Thyroid gland (tissue), 4 donors: ENCODE measurements around the gene MAP2K5. TPM values are rescaled to one million over a fixed set of nuclear protein-coding genes. Genes with fewer than 3 reads are reported as not detected.

Source experiments
- DNase-seq, 2 donors: peaks; one replicate each; pipeline ENCODE4 v3.0.0-alpha.2; 2019
- H3K27ac ChIP-seq, 3 donors: fragments of 200-600 bp; sonication (generic); 1 replicate in 2 of 3; 2 replicates in 1 of 3; pipeline ENCODE4 v1.5.1; 2016 to 2019; ENCODE audit warnings: mild to moderate bottlenecking in 1 of 3, moderate library complexity in 1 of 3
- H3K27me3 ChIP-seq: fragments of 200-600 bp; sonication (generic); one replicate; pipeline ENCODE4 v1.5.1; 2019
- H3K36me3 ChIP-seq, 2 donors: fragments of 200-600 bp; sonication (generic); one replicate each; pipeline ENCODE4 v1.5.1; 2016 to 2019
- H3K4me1 ChIP-seq, 2 donors: fragments of 200-600 bp; sonication (generic); one replicate each; pipeline ENCODE4 v1.5.1; 2017 to 2019
- H3K4me3 ChIP-seq, 3 donors: fragments of 200-600 bp; sonication (generic); replicated peaks in 1 of 3; 1 replicate in 2 of 3; 2 replicates in 1 of 3; pipeline ENCODE4 v1.5.1; 2016; ENCODE audit warnings: mild to moderate bottlenecking in 1 of 3
- H3K9me3 ChIP-seq: fragments of 200-600 bp; sonication (generic); one replicate; pipeline ENCODE4 v1.5.1; 2017
- CTCF ChIP-seq, 6 experiments: fragments of 200-600 bp in 3 of 6; fragments of 450-650 bp in 3 of 6; sonication (generic) in 3 of 6; IDR thresholded peaks; one replicate each; pipeline ENCODE4 v1.5.1; 2016 to 2019; ENCODE audit warnings: antibody characterized with exemption in 6 of 6, mild to moderate bottlenecking in 2 of 6, inconsistent platforms in 1 of 6, moderate library complexity in 1 of 6
- POLR2A ChIP-seq, 2 donors: fragments of 450-650 bp; IDR thresholded peaks; one replicate each; pipeline ENCODE4 v1.6.1; 2017; ENCODE audit warnings: antibody characterized with exemption in 2 of 2, mild to moderate bottlenecking in 2 of 2, moderate library complexity in 1 of 2
- WGBS, 2 donors: methylation state at CpG; one replicate each; pipeline ENCODE4 v1.1.5; 2017; 5-methylcytosine and 5-hydroxymethylcytosine counted together
- intact Hi-C: fragments of 100-400 bp; cut with DNase I; formaldehyde crosslinking; loops from one replicate; pipeline ENCODE4 v1.15.1; 2023
- total RNA-seq, 4 donors: library from RNA; depleted of rRNA; stranded (reverse); fragments of >200 nt; gene quantifications; one replicate each; pipeline ENCODE4 v1.2.3, GENCODE V29; 2016

The MAP2K5 gene
- total RNA-seq, 4 donors from 2014 or later: 10.2 to 32.1 (median 15.9) TPM

- TF ChIP-seq CTCF (IDR thresholded peaks at IDR 0.05): no peak
- no peak for TF ChIP-seq POLR2A (IDR thresholded peaks at IDR 0.05)
- no peak overlapping the region for H3K27ac ChIP-seq
- peaks cover 0 to 4% of the 10 kb centered on the region in 2 donors for H3K4me1 ChIP-seq
- H3K27me3 ChIP-seq: no peaks in the 10 kb centered on the region
- H3K4me3 ChIP-seq: no peak overlapping the region
- WGBS, 2 donors: 94 to 95% methylated on average over 3 of the region's 3 CpGs
- no peaks in the 10 kb centered on the region for H3K9me3 ChIP-seq
- intact Hi-C loops: no loop called here
- no peaks in the 10 kb centered on the region for H3K36me3 ChIP-seq
- DNase-seq: no peak
Observed at GRCh38 chr15:67753891-67754290, 211.4 kb downstream of the MAP2K5 start.

GRCh38 chr15:67755264-67755663 is 212.8 kb downstream of the MAP2K5 start:
- intact Hi-C loops: no loop called here
- no peak for TF ChIP-seq CTCF (IDR thresholded peaks at IDR 0.05)
- TF ChIP-seq POLR2A (IDR thresholded peaks at IDR 0.05): no peak

GRCh38 chr15:67755936-67756335 is 213.4 kb downstream of the MAP2K5 start:
- intact Hi-C loops: no loop called here
- Histone ChIP-seq H3K27me3 (no peaks in the 10 kb centered on the region), H3K4me3 (no peak overlapping the region), H3K27ac (no peak overlapping the region), H3K36me3 (no peaks in the 10 kb centered on the region), H3K4me1 (peaks cover 0 to 5% of the 10 kb centered on the region in 2 donors), H3K9me3 (no peaks in the 10 kb centered on the region)
- 80 to 97% methylated on average over 1 of the region's 1 CpG for WGBS, 2 donors
- no peak for TF ChIP-seq CTCF (IDR thresholded peaks at IDR 0.05)
- no peak for TF ChIP-seq POLR2A (IDR thresholded peaks at IDR 0.05)
- DNase-seq: no peak

More at GRCh38 chr15:67755264-67755663, 212.8 kb downstream of the MAP2K5 start:
- Histone ChIP-seq H3K9me3 (no peaks in the 10 kb centered on the region), H3K4me3 (no peak overlapping the region), H3K27me3 (no peaks in the 10 kb centered on the region), H3K36me3 (no peaks in the 10 kb centered on the region), H3K4me1 (peaks cover 0 to 5% of the 10 kb centered on the region in 2 donors), H3K27ac (no peak overlapping the region)
- no peak for DNase-seq
- WGBS, 2 donors: 91 to 96% methylated on average over 1 of the region's 1 CpG

GRCh38 chr15:67758619-67759300 is 216.3 kb downstream of the MAP2K5 start:
- no peaks in the 10 kb centered on the region for H3K27me3 ChIP-seq
- no peak for TF ChIP-seq POLR2A (IDR thresholded peaks at IDR 0.05)
- TF ChIP-seq CTCF (IDR thresholded peaks at IDR 0.05): no peak
- 40 to 46% methylated on average over 7 of the region's 7 CpGs for WGBS, 2 donors
- H3K4me3 ChIP-seq: no peak overlapping the region
- no peaks in the 10 kb centered on the region for H3K36me3 ChIP-seq
- peak; percentile 59 to 70 for DNase-seq
- H3K4me1 ChIP-seq: peaks cover 0 to 8% of the 10 kb centered on the region in 2 donors
- H3K9me3 ChIP-seq: no peaks in the 10 kb centered on the region
- intact Hi-C loops: no loop called here
- no peak overlapping the region for H3K27ac ChIP-seq

GRCh38 chr15:67760901-67761300 is 218.4 kb downstream of the MAP2K5 start:
- Histone ChIP-seq H3K36me3 (no peaks in the 10 kb centered on the region), H3K27ac (no peak overlapping the region), H3K4me1 (peaks cover 3 to 12% of the 10 kb centered on the region in 2 donors), H3K9me3 (no peaks in the 10 kb centered on the region), H3K27me3 (no peaks in the 10 kb centered on the region), H3K4me3 (no peak overlapping the region)
- WGBS, 2 donors: 81 to 89% methylated on average over 6 of the region's 6 CpGs
- intact Hi-C loops: no loop called here
- no peak for DNase-seq
- TF ChIP-seq POLR2A (IDR thresholded peaks at IDR 0.05) (no peak), CTCF (IDR thresholded peaks at IDR 0.05) (no peak)
